ENCODE measurements around the gene MMP13. TPM values are rescaled to one million over a fixed set of nuclear protein-coding genes. Genes with fewer than 3 reads are reported as not detected.

Gene MMP13
- total RNA-seq, 8 experiments from 2014 or later: 0.20 to 1.2 (median 0.66) TPM; not detected in 5

- in situ Hi-C loops (cut with MboI; ENCODE audit: low pct_unique_long_range_greater_than_20kb in 2 of 9, low sequenced_read_pairs in 9 of 9, unreplicated experiment in 9 of 9): no loop called here
- ATAC-seq (replicated peaks in 6 of 8): no peak
- H3K4me1 ChIP-seq (replicated peaks in 1 of 2): peaks cover 0 to 5% of the 10 kb centered on the region in 2 donors
- no peak overlapping the region for H3K4me3 ChIP-seq
- no peak overlapping the region for H3K27ac ChIP-seq
These were observed 25.1 kb downstream of the MMP13 start for GRCh38 chr11:102930451-102930850.

- 78 to 100% (median 100%) methylated on average over 1 of the region's 1 CpG; no CpG with 5 or more reads in 4 of the 10 experiments for WGBS, 10 experiments
- in situ Hi-C loops (cut with MboI; ENCODE audit: low pct_unique_long_range_greater_than_20kb in 2 of 9, low sequenced_read_pairs in 9 of 9, unreplicated experiment in 9 of 9): no loop called here
- peak in 2 of 8 experiments; percentile 39 to 48 for ATAC-seq (replicated peaks in 6 of 8)
- Histone ChIP-seq H3K27ac (no peak overlapping the region), H3K4me1 (replicated peaks in 1 of 2) (peaks cover 0 to 5% of the 10 kb centered on the region in 2 donors), H3K4me3 (no peak overlapping the region)
These were observed 25.6 kb downstream of the MMP13 start for GRCh38 chr11:102929972-102930371.

- Histone ChIP-seq H3K4me1 (replicated peaks in 1 of 2) (peaks cover 0 to 5% of the 10 kb centered on the region in 2 donors), H3K27ac (no peak overlapping the region), H3K4me3 (no peak overlapping the region)
- 20 to 100% (median 85%) methylated on average over 1 to 3 of the region's 3 CpGs; no CpG with 5 or more reads in 2 of the 10 experiments for WGBS, 10 experiments
- no peak for ATAC-seq (replicated peaks in 6 of 8)
- in situ Hi-C loops (cut with MboI; ENCODE audit: low pct_unique_long_range_greater_than_20kb in 2 of 9, low sequenced_read_pairs in 9 of 9, unreplicated experiment in 9 of 9): no loop called here
These were observed 26.4 kb downstream of the MMP13 start for GRCh38 chr11:102929166-102929565.

- Histone ChIP-seq H3K4me1 (replicated peaks in 1 of 2) (peaks cover 0 to 5% of the 10 kb centered on the region in 2 donors), H3K4me3 (no peak overlapping the region), H3K27ac (no peak overlapping the region)
- ATAC-seq (replicated peaks in 6 of 8): no peak
- in situ Hi-C loops (cut with MboI; ENCODE audit: low pct_unique_long_range_greater_than_20kb in 2 of 9, low sequenced_read_pairs in 9 of 9, unreplicated experiment in 9 of 9): no loop called here
- WGBS, 10 experiments: 33 to 100% (median 77%) methylated on average over 1 to 3 of the region's 4 CpGs; no CpG with 5 or more reads in 2 of the 10 experiments
These were observed 27.3 kb downstream of the MMP13 start for GRCh38 chr11:102928247-102928646.

- ATAC-seq (replicated peaks in 6 of 8): no peak
- Histone ChIP-seq H3K27ac (no peak overlapping the region), H3K4me3 (no peak overlapping the region), H3K4me1 (replicated peaks in 1 of 2) (peaks cover 0 to 5% of the 10 kb centered on the region in 2 donors)
- in situ Hi-C loops (cut with MboI; ENCODE audit: low pct_unique_long_range_greater_than_20kb in 2 of 9, low sequenced_read_pairs in 9 of 9, unreplicated experiment in 9 of 9): no loop called here
These were observed 27.9 kb downstream of the MMP13 start for GRCh38 chr11:102927624-102927990.

- H3K4me1 ChIP-seq (replicated peaks in 1 of 2): peaks cover 0 to 5% of the 10 kb centered on the region in 2 donors
- WGBS, 10 experiments: 50 to 93% (median 86%) methylated on average over 2 to 6 of the region's 6 CpGs; no CpG with 5 or more reads in 1 of the 10 experiments
- no peak for ATAC-seq (replicated peaks in 6 of 8)
- no peak overlapping the region for H3K4me3 ChIP-seq
- in situ Hi-C loops (cut with MboI; ENCODE audit: low pct_unique_long_range_greater_than_20kb in 2 of 9, low sequenced_read_pairs in 9 of 9, unreplicated experiment in 9 of 9): no loop called here
- no peak overlapping the region for H3K27ac ChIP-seq
These were observed 28.4 kb downstream of the MMP13 start for GRCh38 chr11:102926961-102927623.

- in situ Hi-C loops (cut with MboI; ENCODE audit: low pct_unique_long_range_greater_than_20kb in 2 of 9, low sequenced_read_pairs in 9 of 9, unreplicated experiment in 9 of 9): no loop called here
- ATAC-seq (replicated peaks in 6 of 8): peak in 1 of 8 experiments; percentile 19
- H3K4me1 ChIP-seq (replicated peaks in 1 of 2): peaks cover 0 to 5% of the 10 kb centered on the region in 2 donors
These were observed 29.0 kb downstream of the MMP13 start for GRCh38 chr11:102926517-102926916.

GRCh38 chr11:102925988-102926387, 29.5 kb downstream of the MMP13 start:
- Histone ChIP-seq H3K4me3 (no peak overlapping the region), H3K27ac (no peak overlapping the region), H3K4me1 (replicated peaks in 1 of 2) (peaks cover 0 to 5% of the 10 kb centered on the region in 2 donors)
- in situ Hi-C loops (cut with MboI; ENCODE audit: low pct_unique_long_range_greater_than_20kb in 2 of 9, low sequenced_read_pairs in 9 of 9, unreplicated experiment in 9 of 9): no loop called here
- ATAC-seq (replicated peaks in 6 of 8): no peak
- WGBS, 10 experiments: 73 to 100% (median 95%) methylated on average over 1 to 3 of the region's 3 CpGs; no CpG with 5 or more reads in 1 of the 10 experiments

More at GRCh38 chr11:102926517-102926916, 29.0 kb downstream of the MMP13 start:
- no peak overlapping the region for H3K27ac ChIP-seq
- H3K4me3 ChIP-seq: no peak overlapping the region

- Histone ChIP-seq H3K4me3 (no peak overlapping the region), H3K27ac (no peak overlapping the region), H3K4me1 (replicated peaks in 1 of 2) (peaks cover 0 to 5% of the 10 kb centered on the region in 2 donors)
- peak in 3 of 8 experiments; percentile 77 to 84 (median 79) for ATAC-seq (replicated peaks in 6 of 8)
- in situ Hi-C loops (cut with MboI; ENCODE audit: low pct_unique_long_range_greater_than_20kb in 2 of 9, low sequenced_read_pairs in 9 of 9, unreplicated experiment in 9 of 9): no loop called here
- WGBS, 10 experiments: 0 to 75% (median 22%) methylated on average over 1 to 6 of the region's 6 CpGs; no CpG with 5 or more reads in 2 of the 10 experiments
These were observed 30.6 kb downstream of the MMP13 start for GRCh38 chr11:102924851-102925380.

GRCh38 chr11:102921587-102922220, 33.8 kb downstream of the MMP13 start:
- no peak for ATAC-seq (replicated peaks in 6 of 8)
- in situ Hi-C loops (cut with MboI; ENCODE audit: low pct_unique_long_range_greater_than_20kb in 2 of 9, low sequenced_read_pairs in 9 of 9, unreplicated experiment in 9 of 9): no loop called here
- Histone ChIP-seq H3K4me1 (replicated peaks in 1 of 2) (no peaks in the 10 kb centered on the region), H3K4me3 (no peak overlapping the region), H3K27ac (no peak overlapping the region)
- 48 to 100% (median 76%) methylated on average over 1 to 3 of the region's 3 CpGs; no CpG with 5 or more reads in 1 of the 10 experiments for whole genome bisulfite sequencing, 10 experiments

- WGBS, 10 experiments: 24 to 98% (median 90%) methylated on average over 4 to 10 of the region's 13 CpGs; no CpG with 5 or more reads in 1 of the 10 experiments
- H3K27ac ChIP-seq: no peak overlapping the region
- no peak overlapping the region for H3K4me3 ChIP-seq
- no peak for ATAC-seq (replicated peaks in 6 of 8)
- H3K4me1 ChIP-seq (replicated peaks in 1 of 2): no peaks in the 10 kb centered on the region
- in situ Hi-C loops (cut with MboI; ENCODE audit: low pct_unique_long_range_greater_than_20kb in 2 of 9, low sequenced_read_pairs in 9 of 9, unreplicated experiment in 9 of 9): no loop called here
These were observed 35.3 kb downstream of the MMP13 start for GRCh38 chr11:102920118-102920684.

GRCh38 chr11:102915044-102915375, 40.5 kb downstream of the MMP13 start:
- Histone ChIP-seq H3K4me3 (no peak overlapping the region), H3K4me1 (replicated peaks in 1 of 2) (no peaks in the 10 kb centered on the region), H3K27ac (no peak overlapping the region)
- no peak for ATAC-seq (replicated peaks in 6 of 8)
- in situ Hi-C loops (cut with MboI; ENCODE audit: low pct_unique_long_range_greater_than_20kb in 2 of 9, low sequenced_read_pairs in 9 of 9, unreplicated experiment in 9 of 9): no loop called here

- Histone ChIP-seq H3K4me1 (replicated peaks in 1 of 2) (no peaks in the 10 kb centered on the region), H3K4me3 (no peak overlapping the region), H3K27ac (no peak overlapping the region)
- in situ Hi-C loops (cut with MboI; ENCODE audit: low pct_unique_long_range_greater_than_20kb in 2 of 9, low sequenced_read_pairs in 9 of 9, unreplicated experiment in 9 of 9): no loop called here
- WGBS, 10 experiments: 0 to 100% (median 56%) methylated on average over 1 to 3 of the region's 3 CpGs; no CpG with 5 or more reads in 2 of the 10 experiments
- ATAC-seq (replicated peaks in 6 of 8): peak in 3 of 8 experiments; percentile 71 to 87 (median 78)
These were observed 41.1 kb downstream of the MMP13 start for GRCh38 chr11:102914238-102915043.
